H9 (cell line): ENCODE data around the gene HDLBP. TPM values are rescaled to one million over a fixed set of nuclear protein-coding genes. Genes with fewer than 3 reads are reported as not detected.

Experiments used
- DNase-seq: peaks from one replicate; pipeline ENCODE4 v3.0.0-alpha.2; 2017
- H2AFZ ChIP-seq: one replicate; pipeline ENCODE4 v1.6.1; 2013; ENCODE audit warnings: mild to moderate bottlenecking, low read length, control low read depth, moderate library complexity
- H2AK5ac ChIP-seq: 2 replicates; pipeline ENCODE4 v1.6.1; 2013; ENCODE audit warnings: low read length, control low read depth, mixed read lengths; ENCODE audit not compliant: insufficient read length
- H2BK120ac ChIP-seq: one replicate; pipeline ENCODE4 v1.6.1; 2013; ENCODE audit warnings: low read depth, mild to moderate bottlenecking, low read length, control low read depth, inconsistent platforms; ENCODE audit not compliant: poor library complexity, severe bottlenecking
- H2BK12ac ChIP-seq: 2 replicates; pipeline ENCODE4 v1.6.1; 2013; ENCODE audit warnings: low read length, control low read depth, mixed read lengths, low read depth; ENCODE audit not compliant: insufficient read length
- H2BK15ac ChIP-seq: 2 replicates; pipeline ENCODE4 v1.6.1; 2013; ENCODE audit warnings: low read depth, low read length, control low read depth
- H2BK20ac ChIP-seq: one replicate; pipeline ENCODE4 v1.6.1; 2013; ENCODE audit warnings: low read depth, mild to moderate bottlenecking, low read length, control low read depth, inconsistent platforms; ENCODE audit not compliant: poor library complexity, severe bottlenecking
- H2BK5ac ChIP-seq: 2 replicates; pipeline ENCODE4 v1.6.1; 2013; ENCODE audit warnings: low read length, control low read depth, mixed read lengths; ENCODE audit not compliant: insufficient read length
- H3K14ac ChIP-seq: 2 replicates; pipeline ENCODE4 v1.6.1; 2013; ENCODE audit warnings: low read length, control low read depth; ENCODE audit not compliant: insufficient read depth
- H3K18ac ChIP-seq: 2 replicates; pipeline ENCODE4 v1.6.1; 2013; ENCODE audit warnings: low read depth, mild to moderate bottlenecking, mixed read lengths, low read length, control low read depth; ENCODE audit not compliant: insufficient read length
- H3K23ac ChIP-seq: 2 replicates; pipeline ENCODE4 v1.6.1; 2013; ENCODE audit warnings: low read length, control low read depth, mixed read lengths, low read depth; ENCODE audit not compliant: insufficient read length
- H3K23me2 ChIP-seq: 2 replicates; pipeline ENCODE4 v1.6.1; 2013; ENCODE audit warnings: low read depth, mild to moderate bottlenecking, mixed read lengths, low read length, control low read depth; ENCODE audit not compliant: insufficient read length, poor library complexity, severe bottlenecking
- H3K27ac ChIP-seq: 2 replicates; pipeline ENCODE4 v1.5.1; 2013; ENCODE audit warnings: low read length, control low read depth, mixed read lengths, low read depth; ENCODE audit not compliant: insufficient read length
- H3K27me3 ChIP-seq: 2 replicates; pipeline ENCODE4 v1.6.1; 2013; ENCODE audit warnings: low read length, control low read depth, inconsistent platforms; ENCODE audit not compliant: insufficient read depth
- H3K4ac ChIP-seq: 2 replicates; pipeline ENCODE4 v1.6.1; 2013; ENCODE audit warnings: low read depth, mild to moderate bottlenecking, control low read depth, inconsistent platforms, low read length, moderate library complexity
- H3K4me1 ChIP-seq: 2 replicates; pipeline ENCODE4 v1.6.1; 2013; ENCODE audit warnings: low read length, control low read depth, inconsistent platforms; ENCODE audit not compliant: insufficient read depth
- H3K4me2 ChIP-seq: 2 replicates; pipeline ENCODE4 v1.6.1; 2013; ENCODE audit warnings: low read length, control low read depth, mixed read lengths; ENCODE audit not compliant: insufficient read length, insufficient read depth
- H3K56ac ChIP-seq: 2 replicates; pipeline ENCODE4 v1.6.1; 2013; ENCODE audit warnings: low read depth, mild to moderate bottlenecking, mixed read lengths, low read length, control low read depth; ENCODE audit not compliant: insufficient read length
- H3K79me1 ChIP-seq: 2 replicates; pipeline ENCODE4 v1.6.1; 2013; ENCODE audit warnings: low read depth, mild to moderate bottlenecking, moderate library complexity, low read length, control low read depth, inconsistent platforms; ENCODE audit not compliant: insufficient read depth, poor library complexity, severe bottlenecking
- H3K79me2 ChIP-seq: 2 replicates; pipeline ENCODE4 v1.6.1; 2013; ENCODE audit warnings: low read length, control low read depth, inconsistent platforms; ENCODE audit not compliant: insufficient read depth
- H3K9ac ChIP-seq: 2 replicates; pipeline ENCODE4 v1.6.1; 2013; ENCODE audit warnings: low read length, control low read depth, mixed read lengths; ENCODE audit not compliant: insufficient read length; ENCODE audit errors: extremely low read depth
- H3K9me3 ChIP-seq: one replicate; pipeline ENCODE4 v1.6.1; 2013; ENCODE audit warnings: low read depth, low read length, inconsistent platforms; ENCODE audit not compliant: control insufficient read depth
- H3T11ph ChIP-seq: one replicate; pipeline ENCODE4 v1.6.1; 2013; ENCODE audit warnings: mild to moderate bottlenecking, low read length, control low read depth, inconsistent platforms
- H4K20me1 ChIP-seq: one replicate; pipeline ENCODE4 v1.6.1; 2013; ENCODE audit not compliant: control insufficient read depth, insufficient read length, insufficient read depth
- H4K5ac ChIP-seq: 2 replicates; pipeline ENCODE4 v1.6.1; 2013; ENCODE audit warnings: low read depth, mild to moderate bottlenecking, mixed read lengths, low read length, control low read depth; ENCODE audit not compliant: insufficient read length
- H4K8ac ChIP-seq: replicated peaks from 2 replicates; pipeline ENCODE4 v1.6.1; 2013; ENCODE audit warnings: low read length, control low read depth, mixed read lengths, low read depth; ENCODE audit not compliant: insufficient read length
- H4K91ac ChIP-seq: 2 replicates; pipeline ENCODE4 v1.6.1; 2013; ENCODE audit warnings: low read depth, mild to moderate bottlenecking, moderate library complexity, mixed read lengths, low read length, control low read depth; ENCODE audit not compliant: insufficient read length
- H3K27ac Mint-ChIP-seq, 3 experiments: 2 replicates in 2 of 3; 3 replicates in 1 of 3; pipeline ENCODE4 v1.8.0; 2020 to 2021; ENCODE audit warnings: mixed read lengths in 3 of 3, mild to moderate bottlenecking in 1 of 3, moderate library complexity in 1 of 3
- H3K27me3 Mint-ChIP-seq: 2 replicates; pipeline ENCODE4 v1.8.0; 2021; ENCODE audit warnings: low read depth, mild to moderate bottlenecking, moderate library complexity, mixed read lengths
- H3K36me3 Mint-ChIP-seq, 3 experiments: 2 replicates in 2 of 3; 3 replicates in 1 of 3; pipeline ENCODE4 v1.8.0; 2020 to 2021; ENCODE audit warnings: low read depth in 3 of 3, mixed read lengths in 3 of 3; ENCODE audit not compliant: insufficient read depth in 1 of 3
- H3K4me1 Mint-ChIP-seq, 2 experiments: 2 replicates each; pipeline ENCODE4 v1.8.0; 2020; ENCODE audit warnings: mixed read lengths in 2 of 2
- H3K4me3 Mint-ChIP-seq, 2 experiments: 2 replicates in 1 of 2; 3 replicates in 1 of 2; pipeline ENCODE4 v1.8.0; 2020 to 2021; ENCODE audit warnings: mild to moderate bottlenecking in 2 of 2, mixed read lengths in 2 of 2, moderate library complexity in 1 of 2
- H3K9me3 Mint-ChIP-seq, 2 experiments: 2 replicates in 1 of 2; 3 replicates in 1 of 2; pipeline ENCODE4 v1.8.0; 2020; ENCODE audit warnings: mild to moderate bottlenecking in 2 of 2, mixed read lengths in 2 of 2, moderate library complexity in 1 of 2
- WGBS: extraction: QIAGEN DNeasy Blood & Tissue Kit; methylation state at CpG from one replicate; pipeline ENCODE4 v1.1.7; 2013; ENCODE audit warnings: missing lambda C conversion rate, low lambda C conversion rate, mixed read lengths; ENCODE audit not compliant: insufficient read length; ENCODE audit errors: extremely low coverage; 5-methylcytosine and 5-hydroxymethylcytosine counted together
- total RNA-seq: library from RNA; stranded (reverse); gene quantifications from 2 replicates; pipeline ENCODE4 v1.2.1, GENCODE V29; 2021
- TF ChIP-seq, protein P1 (sequence below): fragments of 200-600 bp; sonication (generic); conservative IDR thresholded peaks from 3 replicates; pipeline ENCODE4 v1.8.0; 2021; ENCODE audit warnings: antibody characterized with exemption, mild to moderate bottlenecking

HDLBP gene
- total RNA-seq, 1 experiment from 2014 or later = 364 TPM

GRCh38 chr2:241229563-241230401 lies 85.7 kb downstream of the HDLBP start:
- H3K79me1 ChIP-seq = no peaks in the 10 kb centered on the region
- H3K9me3 ChIP-seq = no peaks in the 10 kb centered on the region
- WGBS = no CpG with 5 or more reads among the region's 29 CpGs
- H4K91ac ChIP-seq = no peak overlapping the region
- peaks cover 2% of the 10 kb centered on the region for H4K20me1 ChIP-seq
- no peaks in the 10 kb centered on the region for H3K23me2 ChIP-seq
- H3K27me3 Mint-ChIP-seq = no peaks in the 10 kb centered on the region; the same call in 1 of the 2 replicates
- no peak overlapping the region for H4K8ac ChIP-seq
- no peak overlapping the region for H3K4me3 Mint-ChIP-seq
- H3K23ac ChIP-seq = no peak overlapping the region
- H3K4ac ChIP-seq = no peak overlapping the region
- no peak overlapping the region for H2BK5ac ChIP-seq
- no peak overlapping the region for H2BK15ac ChIP-seq
- no peak for DNase-seq
- no peak overlapping the region for H2BK120ac ChIP-seq
- TF ChIP-seq, protein P1, sequence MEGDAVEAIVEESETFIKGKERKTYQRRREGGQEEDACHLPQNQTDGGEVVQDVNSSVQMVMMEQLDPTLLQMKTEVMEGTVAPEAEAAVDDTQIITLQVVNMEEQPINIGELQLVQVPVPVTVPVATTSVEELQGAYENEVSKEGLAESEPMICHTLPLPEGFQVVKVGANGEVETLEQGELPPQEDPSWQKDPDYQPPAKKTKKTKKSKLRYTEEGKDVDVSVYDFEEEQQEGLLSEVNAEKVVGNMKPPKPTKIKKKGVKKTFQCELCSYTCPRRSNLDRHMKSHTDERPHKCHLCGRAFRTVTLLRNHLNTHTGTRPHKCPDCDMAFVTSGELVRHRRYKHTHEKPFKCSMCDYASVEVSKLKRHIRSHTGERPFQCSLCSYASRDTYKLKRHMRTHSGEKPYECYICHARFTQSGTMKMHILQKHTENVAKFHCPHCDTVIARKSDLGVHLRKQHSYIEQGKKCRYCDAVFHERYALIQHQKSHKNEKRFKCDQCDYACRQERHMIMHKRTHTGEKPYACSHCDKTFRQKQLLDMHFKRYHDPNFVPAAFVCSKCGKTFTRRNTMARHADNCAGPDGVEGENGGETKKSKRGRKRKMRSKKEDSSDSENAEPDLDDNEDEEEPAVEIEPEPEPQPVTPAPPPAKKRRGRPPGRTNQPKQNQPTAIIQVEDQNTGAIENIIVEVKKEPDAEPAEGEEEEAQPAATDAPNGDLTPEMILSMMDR = no peak
- no peak overlapping the region for H2AK5ac ChIP-seq
- peak overlapping the region in 1 of 3 experiments; percentile 18; a peak in 1 of 7 replicates for H3K27ac Mint-ChIP-seq
- no peak overlapping the region for H3K4me2 ChIP-seq
- H3K27me3 ChIP-seq = no peaks in the 10 kb centered on the region
- no peaks in the 10 kb centered on the region for H3K4me1 Mint-ChIP-seq
- H3K4me1 ChIP-seq = no peaks in the 10 kb centered on the region
- H2AFZ ChIP-seq = no peak overlapping the region
- no peaks in the 10 kb centered on the region for H3K79me2 ChIP-seq
- no peak overlapping the region for H3K9ac ChIP-seq
- H3K27ac ChIP-seq = no peak overlapping the region
- no peaks in the 10 kb centered on the region for H3K9me3 Mint-ChIP-seq
- peaks cover 37 to 86% (median 78%) of the 10 kb centered on the region in 3 experiments; a peak in 6 of 7 replicates for H3K36me3 Mint-ChIP-seq
- H3K18ac ChIP-seq = no peak overlapping the region
- H2BK12ac ChIP-seq = no peak overlapping the region
- no peak overlapping the region for H3K56ac ChIP-seq
- H4K5ac ChIP-seq = no peak overlapping the region
- H2BK20ac ChIP-seq = no peak overlapping the region
- H3T11ph ChIP-seq = no peak overlapping the region
- no peak overlapping the region for H3K14ac ChIP-seq
